T-helper 17 cell (primary cell): ENCODE results near the gene TLE5. TPM values are rescaled to one million over a fixed set of nuclear protein-coding genes. Genes with fewer than 3 reads are reported as not detected.

Source experiments
- ATAC-seq: fragments of 150-1000 bp; cut with Tn5 transposase; 2 replicates; pipeline ENCODE4 v1.10.0; 2021; ENCODE audit warnings: mild to moderate bottlenecking, moderate library complexity
- DNase-seq, 3 donors: peaks; one replicate each; pipeline versions ENCODE4 v3.0.0 to v3.0.0-alpha.2; 2020 to 2021
- H3K9me3 ChIP-seq: one replicate; pipeline ENCODE4 v1.7.0; 2013; ENCODE audit warnings: low read length, mild to moderate bottlenecking; ENCODE audit not compliant: control insufficient read depth, poor library complexity, severe bottlenecking
- H3K27ac Mint-ChIP-seq: one replicate; pipeline ENCODE4 v1.8.0; 2022; ENCODE audit warnings: mild to moderate bottlenecking, moderate library complexity, mixed read lengths
- H3K27me3 Mint-ChIP-seq: one replicate; pipeline ENCODE4 v1.8.0; 2022; ENCODE audit warnings: mixed read lengths
- H3K36me3 Mint-ChIP-seq: one replicate; pipeline ENCODE4 v1.8.0; 2022; ENCODE audit warnings: low read depth, mixed read lengths
- H3K4me1 Mint-ChIP-seq: one replicate; pipeline ENCODE4 v1.8.0; 2022; ENCODE audit warnings: mild to moderate bottlenecking, mixed read lengths
- H3K4me3 Mint-ChIP-seq: one replicate; pipeline ENCODE4 v1.8.0; 2022; ENCODE audit warnings: mild to moderate bottlenecking, moderate library complexity, mixed read lengths
- total RNA-seq, 4 donors: library from RNA in 2 of 4; stranded (reverse) in 2 of 4; gene quantifications; one replicate each; pipeline ENCODE4 v1.2.3 and lab custom pipeline; 2022 to 2026

Gene TLE5
- total RNA-seq, 2 donors from 2014 or later = 869 to 906 TPM

DNA sequence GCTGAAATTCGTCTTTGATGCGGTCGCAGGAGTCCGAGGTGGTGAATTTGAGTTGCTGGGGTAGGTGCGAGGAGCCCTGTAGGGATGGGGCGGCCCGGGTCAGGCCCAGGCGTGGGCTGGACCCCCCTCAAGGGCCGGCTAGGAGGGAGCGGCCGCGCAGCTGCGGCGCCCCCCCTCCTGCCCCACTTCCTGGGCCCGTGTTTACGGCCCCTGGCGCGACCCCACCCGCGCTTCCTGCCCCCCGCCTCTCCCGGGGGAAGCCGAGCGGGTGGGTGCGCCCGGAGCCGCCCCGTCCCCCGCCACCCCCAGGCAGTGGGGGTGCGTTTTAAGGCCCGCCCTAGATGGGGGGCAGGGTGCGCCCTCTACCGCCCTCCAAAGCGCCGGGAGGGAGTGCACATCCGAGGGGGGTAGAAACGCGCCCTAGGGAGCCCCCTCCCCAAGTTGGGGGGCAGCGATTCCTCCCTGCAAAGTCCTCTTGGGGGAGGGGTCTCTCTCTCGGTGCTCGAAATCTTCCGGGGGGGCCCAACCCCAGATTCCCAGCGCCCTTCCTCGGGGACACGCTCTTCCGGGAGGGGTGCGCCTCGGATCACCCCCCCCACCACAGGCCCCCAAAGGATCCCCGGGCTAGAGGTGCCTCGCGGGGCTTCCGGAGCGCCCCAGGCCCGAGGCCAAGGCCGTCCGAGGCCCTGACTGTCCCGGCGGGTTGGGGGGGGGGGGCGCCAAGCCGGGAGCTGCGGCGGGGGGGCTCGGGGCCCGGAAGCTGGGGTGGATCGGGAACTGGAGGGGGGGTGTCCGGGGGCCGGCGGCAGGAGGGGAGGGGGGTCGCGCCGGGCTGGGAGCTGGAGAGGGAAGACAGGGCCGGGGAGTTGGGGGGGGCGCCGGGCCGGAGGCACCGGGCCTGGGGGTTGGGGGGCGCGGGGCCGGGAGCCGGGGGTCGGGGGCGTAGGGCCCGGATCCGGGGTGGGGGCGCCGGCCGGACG, 823 bp downstream of the TLE5 start:
- peak; percentile 69 for ATAC-seq
- no peaks in the 10 kb centered on the region for H3K9me3 ChIP-seq
- peaks cover 29% of the 10 kb centered on the region for H3K4me1 Mint-ChIP-seq
- H3K4me3 Mint-ChIP-seq = peak overlapping the region; percentile 90
- peaks cover 2% of the 10 kb centered on the region for H3K36me3 Mint-ChIP-seq
- DNase-seq = peak; percentile 59 to 63 (median 61)
- H3K27me3 Mint-ChIP-seq = no peaks in the 10 kb centered on the region
- H3K27ac Mint-ChIP-seq = peak overlapping the region; percentile 84

DNA sequence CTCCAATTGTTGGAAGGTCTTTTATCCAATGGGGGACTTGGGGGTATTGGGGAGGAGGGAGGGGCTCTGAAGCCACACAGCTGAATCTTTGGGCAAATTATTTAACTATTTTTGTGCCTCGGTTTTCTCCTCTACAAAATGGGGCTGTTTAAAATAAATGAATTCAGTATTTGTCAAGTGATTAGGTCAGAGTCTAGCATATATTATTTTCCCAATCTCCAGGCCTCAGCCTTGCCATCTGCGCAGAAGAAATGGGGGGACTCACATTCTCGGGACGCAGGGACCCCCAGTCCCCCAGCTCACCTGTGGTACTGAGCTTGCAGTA, 1.5 kb downstream of the TLE5 start:
- H3K36me3 Mint-ChIP-seq = peaks cover 2% of the 10 kb centered on the region
- no peaks in the 10 kb centered on the region for H3K9me3 ChIP-seq
- peak overlapping the region; percentile 90 for H3K4me3 Mint-ChIP-seq
- peaks cover 29% of the 10 kb centered on the region for H3K4me1 Mint-ChIP-seq
- DNase-seq = no peak
- ATAC-seq = no peak
- H3K27me3 Mint-ChIP-seq = no peaks in the 10 kb centered on the region
- peak overlapping the region; percentile 84 for H3K27ac Mint-ChIP-seq

DNA sequence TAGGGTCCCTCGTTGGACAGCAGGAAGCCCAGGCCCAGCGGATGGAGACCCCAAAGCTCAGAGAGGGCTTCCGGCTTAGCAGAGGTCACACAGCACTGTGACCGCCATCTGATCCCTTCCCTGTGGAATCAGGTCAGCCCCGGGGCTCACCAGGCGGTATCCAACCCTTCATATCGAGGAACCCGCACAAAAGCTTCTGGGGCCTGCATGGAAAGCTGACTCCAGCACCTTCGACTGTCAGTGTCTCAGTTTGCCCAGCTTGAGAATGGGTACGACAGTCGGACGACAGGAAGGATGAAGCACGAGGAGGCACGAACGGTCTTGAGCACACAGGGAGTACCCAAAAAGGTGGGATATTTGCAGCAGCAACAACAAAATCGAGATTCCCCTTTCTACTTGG, 2.6 kb downstream of the TLE5 start:
- Mint-ChIP-seq H3K27me3 (no peaks in the 10 kb centered on the region), H3K27ac (peak overlapping the region; percentile 84), H3K4me1 (peaks cover 39% of the 10 kb centered on the region), H3K36me3 (peaks cover 4% of the 10 kb centered on the region), H3K4me3 (peak overlapping the region; percentile 90)
- ATAC-seq (no peak), DNase-seq (no peak)
- H3K9me3 ChIP-seq = no peaks in the 10 kb centered on the region

DNA sequence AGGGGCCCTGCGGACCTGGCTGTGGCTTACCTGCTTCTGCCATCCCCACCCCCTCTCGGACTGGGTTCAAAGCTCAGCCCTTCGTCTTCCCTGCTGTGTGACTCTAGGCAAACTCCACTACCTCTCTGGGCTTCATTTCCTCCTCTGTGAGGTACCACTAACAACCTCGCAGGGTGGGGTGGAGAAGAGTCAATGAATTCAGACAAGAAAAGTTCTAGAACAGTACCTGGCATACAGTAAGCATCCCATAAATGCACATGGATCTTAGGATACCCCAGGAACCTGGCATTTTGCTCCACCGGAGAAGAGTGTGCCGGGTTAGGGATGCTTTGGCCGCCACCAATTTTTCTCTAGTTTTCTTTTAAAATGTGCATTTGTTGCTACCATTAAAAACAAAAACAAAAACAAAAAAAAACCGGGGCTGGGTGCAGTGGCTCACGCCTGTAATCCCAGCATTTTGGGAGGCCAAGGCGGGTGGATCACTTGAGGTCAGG, 3.4 kb downstream of the TLE5 start:
- H3K27ac Mint-ChIP-seq = peak overlapping the region; percentile 84
- H3K36me3 Mint-ChIP-seq = peaks cover 4% of the 10 kb centered on the region
- H3K9me3 ChIP-seq = no peaks in the 10 kb centered on the region
- H3K4me1 Mint-ChIP-seq = peaks cover 39% of the 10 kb centered on the region
- H3K27me3 Mint-ChIP-seq = no peaks in the 10 kb centered on the region
- DNase-seq (no peak), ATAC-seq (no peak)
- peak overlapping the region; percentile 43 for H3K4me3 Mint-ChIP-seq

DNA sequence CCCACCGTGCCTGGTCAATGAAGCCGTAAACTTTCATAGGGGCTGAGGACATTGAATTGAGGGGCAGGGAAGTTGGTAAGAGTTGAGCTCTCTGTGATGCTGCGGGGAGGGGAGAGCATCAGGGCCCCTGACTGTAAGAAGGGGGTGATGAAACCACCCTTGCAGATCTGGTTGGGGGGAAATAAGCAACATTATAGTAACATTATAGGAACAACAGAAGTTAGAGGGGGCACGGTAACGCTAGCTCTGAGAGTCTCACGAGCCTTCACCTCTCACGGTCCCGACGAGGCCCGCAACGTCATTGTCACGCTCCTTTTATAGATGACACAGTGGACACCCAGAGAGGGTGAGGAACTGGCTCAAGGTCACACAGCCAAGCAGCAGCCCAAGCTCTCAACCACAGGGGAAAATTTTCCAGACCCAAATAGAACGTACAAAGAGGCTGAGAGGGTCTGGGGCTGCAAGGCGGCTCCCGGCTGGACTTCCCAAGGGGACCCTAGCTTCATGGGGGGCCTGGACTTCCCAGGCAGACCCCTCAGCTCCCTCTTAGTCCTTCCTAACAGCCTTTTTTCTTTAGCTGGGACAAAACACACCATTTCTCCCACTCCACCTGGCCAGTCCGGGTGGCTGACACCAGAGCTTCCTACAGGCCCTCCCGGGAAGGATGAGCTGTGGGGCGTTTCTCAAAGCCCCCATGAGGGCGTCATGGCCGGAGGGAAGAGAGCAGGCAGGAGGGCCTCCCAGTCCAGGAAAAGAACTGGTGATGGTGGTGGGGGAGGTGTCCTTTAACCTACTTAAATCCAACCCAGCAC, 4.1 kb downstream of the TLE5 start:
- peak overlapping the region; percentile 84 for H3K27ac Mint-ChIP-seq
- H3K4me3 Mint-ChIP-seq = peak overlapping the region; percentile 43
- peaks cover 36% of the 10 kb centered on the region for H3K4me1 Mint-ChIP-seq
- H3K36me3 Mint-ChIP-seq = peaks cover 4% of the 10 kb centered on the region
- ATAC-seq = no peak
- no peaks in the 10 kb centered on the region for H3K27me3 Mint-ChIP-seq
- DNase-seq = no peak
- no peaks in the 10 kb centered on the region for H3K9me3 ChIP-seq

DNA sequence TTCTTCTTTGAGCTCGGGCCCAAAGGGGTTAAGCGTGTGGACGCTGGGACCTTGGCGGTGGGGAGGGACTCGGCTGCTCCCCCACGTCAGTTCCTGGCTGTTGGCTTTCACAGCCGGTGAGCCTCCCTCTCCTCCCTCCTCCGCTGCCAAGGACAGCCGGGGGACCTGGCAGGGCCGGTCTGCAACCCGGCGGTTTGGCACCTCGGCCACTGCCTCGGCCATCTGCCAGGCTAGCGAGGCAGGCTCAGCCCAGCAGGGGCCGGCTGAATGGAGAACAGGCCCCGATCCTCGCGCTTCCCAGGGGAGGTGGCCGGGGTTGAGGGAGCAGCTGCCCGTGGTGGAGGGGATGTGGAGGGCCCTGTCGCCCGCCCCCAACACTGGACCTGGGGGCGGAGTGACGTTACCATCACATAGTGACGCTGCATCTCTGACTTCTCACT, 5.0 kb downstream of the TLE5 start:
- H3K27ac Mint-ChIP-seq = peak overlapping the region; percentile 84
- H3K27me3 Mint-ChIP-seq = no peaks in the 10 kb centered on the region
- peaks cover 30% of the 10 kb centered on the region for H3K4me1 Mint-ChIP-seq
- DNase-seq = no peak
- H3K9me3 ChIP-seq = no peaks in the 10 kb centered on the region
- peak overlapping the region; percentile 36 for H3K4me3 Mint-ChIP-seq
- H3K36me3 Mint-ChIP-seq = peaks cover 4% of the 10 kb centered on the region
- no peak for ATAC-seq

DNA sequence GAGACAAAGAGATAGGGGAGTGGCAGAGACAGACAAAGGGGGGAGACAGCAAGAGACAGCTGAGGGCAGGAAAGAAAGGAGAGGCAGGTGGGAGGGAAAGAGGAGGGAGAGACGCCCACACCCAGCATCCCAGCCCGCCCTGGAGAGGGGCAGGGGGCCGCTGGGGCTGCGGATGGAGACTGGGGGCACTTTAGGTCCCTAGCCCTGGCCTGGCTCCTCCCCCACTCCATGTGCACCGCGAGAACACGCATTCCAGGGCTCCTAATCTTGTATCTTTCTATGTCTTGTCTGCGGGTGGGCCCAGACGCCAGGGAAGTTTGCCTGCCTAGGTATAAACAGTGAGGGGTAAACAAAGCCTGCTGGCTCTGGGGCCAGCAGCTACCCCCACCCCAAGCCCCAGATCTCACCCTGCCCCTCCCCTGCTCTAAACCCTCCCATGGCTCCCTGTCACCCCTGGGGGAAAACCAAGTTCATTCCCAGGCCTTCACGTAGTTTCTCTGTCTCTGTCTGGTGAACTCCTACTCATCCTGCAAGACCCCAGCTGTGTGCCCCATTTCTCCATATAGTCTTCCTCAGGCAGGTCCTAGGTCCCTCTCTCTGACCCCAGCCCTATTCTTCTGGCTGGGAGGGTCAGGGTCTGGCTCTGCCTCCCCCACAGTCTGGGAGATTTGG, 5.7 kb downstream of the TLE5 start:
- ATAC-seq (no peak), DNase-seq (no peak)
- Mint-ChIP-seq H3K4me3 (peak overlapping the region; percentile 15), H3K4me1 (peaks cover 30% of the 10 kb centered on the region), H3K36me3 (peaks cover 4% of the 10 kb centered on the region), H3K27ac (no peak overlapping the region), H3K27me3 (no peaks in the 10 kb centered on the region)
- no peaks in the 10 kb centered on the region for H3K9me3 ChIP-seq

DNA sequence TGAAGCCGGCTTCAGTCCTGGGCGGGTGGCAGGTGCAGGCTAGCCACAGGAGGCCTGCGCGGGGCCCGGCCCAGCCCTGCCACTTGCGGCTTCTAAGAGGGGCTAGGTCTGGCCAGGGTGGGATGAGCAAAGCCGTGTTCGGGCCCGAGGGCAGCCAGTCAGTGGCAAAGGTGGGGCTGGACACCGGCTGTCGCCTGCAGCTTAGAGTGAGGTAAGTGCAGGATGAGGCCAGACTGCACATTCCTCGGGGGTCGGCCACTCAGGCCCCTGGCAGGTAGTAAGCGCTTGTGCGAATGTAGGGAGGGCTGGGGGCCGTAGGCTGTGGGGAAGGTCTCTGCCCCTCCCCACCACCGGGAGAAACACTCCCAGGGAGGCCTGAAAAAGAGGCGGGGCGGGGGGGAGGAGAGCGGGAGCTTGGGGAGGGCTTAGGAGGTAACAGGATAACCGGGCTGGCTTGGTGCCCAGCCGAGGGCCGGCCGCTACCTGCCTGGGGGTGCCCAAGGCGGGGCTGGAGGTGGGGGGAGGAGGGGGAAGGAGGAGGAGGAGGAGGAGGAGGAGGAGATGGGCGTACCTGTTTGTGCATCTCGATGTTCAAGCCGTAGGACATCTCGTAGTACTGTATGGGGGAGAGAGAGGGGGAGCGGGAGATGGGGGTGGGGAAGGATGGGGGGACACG, 6.4 kb downstream of the TLE5 start:
- no peak for DNase-seq
- Mint-ChIP-seq H3K4me1 (peaks cover 29% of the 10 kb centered on the region), H3K27me3 (no peaks in the 10 kb centered on the region), H3K4me3 (no peak overlapping the region), H3K27ac (no peak overlapping the region), H3K36me3 (peaks cover 4% of the 10 kb centered on the region)
- ATAC-seq = no peak
- H3K9me3 ChIP-seq = no peaks in the 10 kb centered on the region

DNA sequence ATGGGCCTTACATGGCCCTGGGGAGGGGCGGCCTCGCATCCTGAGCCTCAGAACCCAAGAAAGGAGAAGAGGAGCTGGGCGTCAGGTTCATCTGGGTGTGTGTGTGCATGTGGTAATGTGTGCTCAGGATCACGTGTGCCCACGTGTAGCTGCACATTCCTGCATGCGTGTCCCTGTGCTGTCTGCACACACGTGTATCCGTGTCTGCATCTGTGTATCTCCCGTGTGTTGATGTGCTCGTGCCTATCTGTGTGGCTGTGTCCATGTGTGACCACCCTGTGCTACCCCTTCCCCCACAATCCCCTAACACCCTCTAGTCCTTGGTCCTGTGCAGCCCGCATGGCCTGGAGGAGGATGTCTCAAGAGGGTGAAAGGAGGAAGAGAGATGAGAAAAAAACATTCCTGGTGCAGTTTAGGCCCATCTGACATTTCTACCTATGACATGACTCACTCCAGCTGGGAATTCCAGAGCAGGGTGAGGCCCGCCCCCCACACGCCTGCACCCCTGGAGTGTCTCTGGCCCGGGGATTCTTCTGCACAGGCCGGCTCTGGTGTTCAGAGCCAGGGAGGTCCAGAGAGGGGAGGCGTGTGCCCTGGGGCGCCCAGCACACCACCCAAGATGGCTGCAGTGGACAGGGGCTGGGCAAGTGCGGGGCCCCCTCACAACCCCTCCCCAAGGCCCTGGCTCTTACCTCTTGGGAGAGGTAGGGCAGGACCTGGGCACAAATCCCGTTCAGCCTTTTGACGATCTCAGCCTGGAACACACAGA, 7.1 kb downstream of the TLE5 start:
- Mint-ChIP-seq H3K27me3 (no peaks in the 10 kb centered on the region), H3K4me1 (peaks cover 25% of the 10 kb centered on the region), H3K4me3 (no peak overlapping the region), H3K36me3 (peaks cover 4% of the 10 kb centered on the region), H3K27ac (peak overlapping the region; percentile 78)
- DNase-seq (no peak), ATAC-seq (no peak)
- H3K9me3 ChIP-seq = no peaks in the 10 kb centered on the region

DNA sequence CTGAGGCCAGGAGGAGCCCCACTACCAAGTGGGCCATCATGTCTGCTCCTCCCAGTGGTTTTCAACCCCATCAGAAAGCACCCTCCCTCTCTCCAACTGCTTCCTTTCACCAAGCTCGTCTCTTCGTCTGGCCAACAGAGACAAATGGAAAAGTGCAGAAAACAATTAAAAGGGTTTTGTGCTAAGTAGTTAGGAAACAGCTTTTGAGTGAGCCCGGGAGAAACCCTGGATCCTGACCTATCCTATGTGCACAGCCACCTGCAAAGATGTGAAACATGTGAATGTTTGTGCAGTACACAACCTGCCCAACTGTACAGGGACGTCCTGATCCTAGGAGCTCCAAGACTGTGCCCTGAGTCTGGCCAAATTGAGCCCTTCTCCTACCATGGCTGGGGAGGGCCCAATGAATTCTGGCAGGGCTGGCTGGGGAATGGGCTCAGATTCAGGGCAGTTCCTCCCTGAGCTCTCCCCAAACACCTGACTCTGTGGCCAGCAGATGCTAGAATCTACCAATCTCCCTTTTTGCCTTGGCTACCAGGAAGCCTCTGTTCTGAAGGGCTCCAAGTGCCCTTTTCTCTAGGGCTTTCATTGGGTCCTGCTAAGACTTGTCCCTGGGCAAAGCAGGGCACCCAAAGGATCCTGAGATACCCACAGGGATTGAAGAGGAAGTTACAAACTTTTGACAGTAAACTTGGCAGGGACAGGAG, 7.9 kb downstream of the TLE5 start:
- Mint-ChIP-seq H3K27ac (peak overlapping the region; percentile 78), H3K4me1 (peaks cover 21% of the 10 kb centered on the region), H3K4me3 (no peak overlapping the region), H3K36me3 (peaks cover 4% of the 10 kb centered on the region), H3K27me3 (no peaks in the 10 kb centered on the region)
- DNase-seq = no peak
- no peaks in the 10 kb centered on the region for H3K9me3 ChIP-seq
- ATAC-seq = no peak

DNA sequence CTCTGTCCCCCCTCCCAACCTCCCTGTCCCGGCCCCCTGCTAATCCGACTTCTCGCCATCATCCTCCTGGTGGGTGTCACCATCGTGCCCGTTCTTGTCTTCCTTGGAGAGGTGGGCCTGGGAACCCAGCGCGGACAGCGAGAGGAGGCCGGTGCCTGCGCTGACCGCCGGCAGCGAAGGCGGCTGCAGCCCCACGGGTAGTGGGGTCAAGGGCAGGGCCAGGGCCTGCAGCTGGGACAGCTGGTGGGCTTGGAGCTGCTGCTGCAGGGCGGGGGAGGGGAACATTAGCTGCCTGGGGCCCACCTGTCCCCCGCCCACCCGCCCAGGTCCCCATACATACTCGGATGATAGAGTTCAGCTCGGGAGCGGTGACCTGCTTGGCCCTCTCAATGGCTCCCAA, 8.5 kb downstream of the TLE5 start:
- ATAC-seq = no peak
- Mint-ChIP-seq H3K4me3 (no peak overlapping the region), H3K27me3 (no peaks in the 10 kb centered on the region), H3K4me1 (peaks cover 23% of the 10 kb centered on the region), H3K27ac (no peak overlapping the region), H3K36me3 (peaks cover 4% of the 10 kb centered on the region)
- no peak for DNase-seq
- no peaks in the 10 kb centered on the region for H3K9me3 ChIP-seq
